Limb (tissue), 2 donors: ENCODE results near the gene MSX1.

Experiments
- DNase-seq, 2 donors: peaks; one replicate each; pipeline ENCODE4 v3.0.0-alpha.2; 2016; ENCODE audit errors: extremely low spot score in 2 of 2

Gene MSX1

GRCh38 chr4:4912155-4912554 is 52.7 kb downstream of the MSX1 start:
- DNase-seq = no peak

- no peak for DNase-seq
Observed at GRCh38 chr4:4913147-4913561, 53.7 kb downstream of the MSX1 start.
